Measurements from ENCODE around the gene PRKN.

The PRKN gene

GRCh38 chr6:161445021-161445799, 1282.4 kb downstream of the PRKN start:
- DNase-seq (ENCODE audit: low spot score): no peak

- DNase-seq (ENCODE audit: low spot score): peak; percentile 90
These were observed 1283.1 kb downstream of the PRKN start for GRCh38 chr6:161444464-161444863.

GRCh38 chr6:161443848-161444247, 1283.7 kb downstream of the PRKN start:
- DNase-seq (ENCODE audit: low spot score): peak; percentile 36

- no peak for DNase-seq (ENCODE audit: low spot score)
These were observed 1285.1 kb downstream of the PRKN start for GRCh38 chr6:161442420-161442819.

GRCh38 chr6:161440299-161440698, 1287.3 kb downstream of the PRKN start:
- no peak for DNase-seq (ENCODE audit: low spot score)

- DNase-seq (ENCODE audit: low spot score): peak; percentile 92
These were observed 1288.5 kb downstream of the PRKN start for GRCh38 chr6:161439093-161439492.

- DNase-seq (ENCODE audit: low spot score): no peak
These were observed 1289.0 kb downstream of the PRKN start for GRCh38 chr6:161438430-161439030.

- no peak for DNase-seq (ENCODE audit: low spot score)
These were observed 1289.7 kb downstream of the PRKN start for GRCh38 chr6:161437851-161438250.

GRCh38 chr6:161436106-161436876, 1291.3 kb downstream of the PRKN start:
- DNase-seq (ENCODE audit: low spot score): no peak

GRCh38 chr6:161435748-161436070, 1291.9 kb downstream of the PRKN start:
- DNase-seq (ENCODE audit: low spot score): no peak

GRCh38 chr6:161434921-161435747, 1292.4 kb downstream of the PRKN start:
- DNase-seq (ENCODE audit: low spot score): peak; percentile 48

- DNase-seq (ENCODE audit: low spot score): peak; percentile 56
These were observed 1293.2 kb downstream of the PRKN start for GRCh38 chr6:161434350-161434749.

GRCh38 chr6:161432546-161432945, 1295.0 kb downstream of the PRKN start:
- DNase-seq (ENCODE audit: low spot score): no peak

GRCh38 chr6:161429921-161430490, 1297.6 kb downstream of the PRKN start:
- no peak for DNase-seq (ENCODE audit: low spot score)

- no peak for DNase-seq (ENCODE audit: low spot score)
These were observed 1303.1 kb downstream of the PRKN start for GRCh38 chr6:161424421-161424820.

- no peak for DNase-seq (ENCODE audit: low spot score)
These were observed 1304.6 kb downstream of the PRKN start for GRCh38 chr6:161422710-161423680.

GRCh38 chr6:161418463-161418945, 1309.1 kb downstream of the PRKN start:
- DNase-seq (ENCODE audit: low spot score): peak; percentile 94

GRCh38 chr6:161417717-161418462, 1309.7 kb downstream of the PRKN start:
- DNase-seq (ENCODE audit: low spot score): no peak

GRCh38 chr6:161415302-161415855, 1312.2 kb downstream of the PRKN start:
- no peak for DNase-seq (ENCODE audit: low spot score)

Measured in Ammon's horn (tissue), 1 donor.